ENCODE data around the gene PLEKHA6. TPM values are rescaled to one million over a fixed set of nuclear protein-coding genes. Genes with fewer than 3 reads are reported as not detected.

Gene PLEKHA6
- total RNA-seq, 4 donors from 2014 or later, result 8.7 to 17.8 (median 11.4) TPM

GRCh38 chr1:204197068-204197467 lies 162.7 kb downstream of the PLEKHA6 start:
- Histone ChIP-seq H3K36me3 (no peaks in the 10 kb centered on the region), H3K4me3 (no peak overlapping the region), H3K9me3 (no peaks in the 10 kb centered on the region), H3K27me3 (peaks cover 84% of the 10 kb centered on the region), H3K4me1 (no peaks in the 10 kb centered on the region), H3K27ac (no peak overlapping the region)
- ATAC-seq, result no peak
- TF ChIP-seq, protein P1, sequence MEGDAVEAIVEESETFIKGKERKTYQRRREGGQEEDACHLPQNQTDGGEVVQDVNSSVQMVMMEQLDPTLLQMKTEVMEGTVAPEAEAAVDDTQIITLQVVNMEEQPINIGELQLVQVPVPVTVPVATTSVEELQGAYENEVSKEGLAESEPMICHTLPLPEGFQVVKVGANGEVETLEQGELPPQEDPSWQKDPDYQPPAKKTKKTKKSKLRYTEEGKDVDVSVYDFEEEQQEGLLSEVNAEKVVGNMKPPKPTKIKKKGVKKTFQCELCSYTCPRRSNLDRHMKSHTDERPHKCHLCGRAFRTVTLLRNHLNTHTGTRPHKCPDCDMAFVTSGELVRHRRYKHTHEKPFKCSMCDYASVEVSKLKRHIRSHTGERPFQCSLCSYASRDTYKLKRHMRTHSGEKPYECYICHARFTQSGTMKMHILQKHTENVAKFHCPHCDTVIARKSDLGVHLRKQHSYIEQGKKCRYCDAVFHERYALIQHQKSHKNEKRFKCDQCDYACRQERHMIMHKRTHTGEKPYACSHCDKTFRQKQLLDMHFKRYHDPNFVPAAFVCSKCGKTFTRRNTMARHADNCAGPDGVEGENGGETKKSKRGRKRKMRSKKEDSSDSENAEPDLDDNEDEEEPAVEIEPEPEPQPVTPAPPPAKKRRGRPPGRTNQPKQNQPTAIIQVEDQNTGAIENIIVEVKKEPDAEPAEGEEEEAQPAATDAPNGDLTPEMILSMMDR (IDR thresholded peaks at IDR 0.05), result no peak
- no peak for TF ChIP-seq POLR2A (IDR thresholded peaks at IDR 0.05)
- TF ChIP-seq POLR2AphosphoS5 (IDR thresholded peaks at IDR 0.05), result no peak
- no peak for TF ChIP-seq EP300 (IDR thresholded peaks at IDR 0.05)
- 76 to 80% methylated on average over 1 to 4 of the region's 5 CpGs for WGBS, 2 donors (ENCODE audit: low coverage in 1 of 2)

DNA sequence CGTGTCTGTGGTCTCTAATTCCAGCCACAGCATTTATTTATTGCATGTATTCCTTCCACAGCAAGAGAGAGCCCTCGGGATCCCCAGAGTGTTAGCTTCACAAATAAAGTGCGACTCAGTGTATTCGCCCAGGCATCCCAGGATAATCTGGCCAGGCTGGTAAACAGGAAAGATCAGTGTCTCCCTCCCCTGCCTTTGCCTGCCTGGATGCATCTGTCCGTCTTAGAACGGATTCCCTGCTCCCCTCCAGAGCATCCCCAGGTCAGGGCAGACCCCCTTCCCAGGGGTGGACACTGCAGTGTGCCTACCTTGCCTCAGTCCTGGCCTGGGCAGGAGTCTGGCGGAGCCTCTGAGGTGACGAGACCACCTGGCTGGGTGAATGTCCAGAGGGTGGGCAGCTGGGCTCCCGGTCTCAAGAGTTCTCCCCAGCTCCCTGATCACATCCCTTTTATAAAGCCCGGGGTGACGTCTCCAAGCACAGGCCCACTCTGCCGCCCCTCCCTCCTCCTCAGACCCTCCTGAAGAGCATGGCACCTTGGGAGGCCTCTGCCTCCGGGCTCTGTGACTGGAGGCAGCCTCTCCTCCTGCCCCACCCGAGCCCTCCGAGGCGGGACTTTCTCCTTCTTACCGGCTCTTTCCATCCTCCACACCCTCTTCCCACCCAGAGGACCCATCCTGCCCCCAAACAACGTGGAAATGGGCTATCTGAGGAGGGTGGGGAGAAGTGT lies 163.5 kb downstream of the PLEKHA6 start, which contains the start of gene KISS1:
Gene KISS1 (minus strand): TSS at position 424 of the 728 bp plus-strand sequence. CDS start 3,615 bp downstream, outside the sequence.
- whole genome bisulfite sequencing, 2 donors (ENCODE audit: low coverage in 1 of 2), result 51% methylated on average over 3 of the region's 18 CpGs; no CpG with 5 or more reads in 1 of the 2 donors
- Histone ChIP-seq H3K27me3 (peaks cover 85% of the 10 kb centered on the region), H3K36me3 (no peaks in the 10 kb centered on the region), H3K9me3 (no peaks in the 10 kb centered on the region), H3K4me1 (no peaks in the 10 kb centered on the region), H3K4me3 (no peak within 1 kb of the TSS), H3K27ac (no peak within 1 kb of the TSS)
- no peak for TF ChIP-seq POLR2AphosphoS5 (IDR thresholded peaks at IDR 0.05)
- no peak for ATAC-seq

DNA sequence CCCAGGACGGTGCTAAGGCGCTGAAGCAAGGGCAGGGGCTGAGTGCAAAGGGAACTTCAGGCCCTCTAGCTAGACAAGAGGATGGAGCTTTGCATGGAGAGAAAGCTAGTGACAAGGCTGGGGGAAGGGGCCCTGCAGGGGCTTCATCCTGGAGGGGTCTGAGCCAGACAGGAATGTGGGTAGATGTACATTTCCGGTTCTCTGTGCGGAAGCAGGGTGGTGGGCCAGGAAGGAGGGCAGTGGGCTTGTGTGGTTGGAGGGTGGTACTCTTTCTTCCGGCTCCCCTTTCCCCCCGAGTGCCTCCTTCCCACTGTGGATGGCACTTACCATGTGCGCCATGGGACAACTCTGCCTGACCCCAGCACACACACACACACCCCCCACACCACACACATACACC lies 165.0 kb downstream of the PLEKHA6 start:
- TF ChIP-seq POLR2A (IDR thresholded peaks at IDR 0.05), result no peak
- TF ChIP-seq POLR2AphosphoS5 (IDR thresholded peaks at IDR 0.05), result no peak
- no peak for TF ChIP-seq EP300 (IDR thresholded peaks at IDR 0.05)
- TF ChIP-seq, protein P1 (IDR thresholded peaks at IDR 0.05), result no peak
- Histone ChIP-seq H3K27ac (no peak overlapping the region), H3K4me1 (peaks cover 0 to 9% (median 0%) of the 10 kb centered on the region in 3 donors), H3K9me3 (no peaks in the 10 kb centered on the region), H3K27me3 (peaks cover 98% of the 10 kb centered on the region), H3K36me3 (no peaks in the 10 kb centered on the region), H3K4me3 (no peak overlapping the region)
- 65 to 86% methylated on average over 3 of the region's 7 CpGs for WGBS, 2 donors (ENCODE audit: low coverage in 1 of 2)
- ATAC-seq, result no peak

- peaks cover 0 to 9% (median 0%) of the 10 kb centered on the region in 3 donors for H3K4me1 ChIP-seq
- peaks cover 98% of the 10 kb centered on the region for H3K27me3 ChIP-seq
- ATAC-seq, result no peak
- TF ChIP-seq POLR2A (IDR thresholded peaks at IDR 0.05) (no peak), POLR2AphosphoS5 (IDR thresholded peaks at IDR 0.05) (no peak), EP300 (IDR thresholded peaks at IDR 0.05) (no peak)
- TF ChIP-seq, protein P1 (IDR thresholded peaks at IDR 0.05), result no peak
- H3K36me3 ChIP-seq, result no peaks in the 10 kb centered on the region
- no peak overlapping the region for H3K27ac ChIP-seq
- H3K4me3 ChIP-seq, result no peak overlapping the region
- H3K9me3 ChIP-seq, result no peaks in the 10 kb centered on the region
- WGBS, 2 donors (ENCODE audit: low coverage in 1 of 2), result 79 to 80% methylated on average over 2 of the region's 2 CpGs
Measured at GRCh38 chr1:204194080-204194479, 165.6 kb downstream of the PLEKHA6 start.

GRCh38 chr1:204192589-204193352 lies 167.0 kb downstream of the PLEKHA6 start:
- H3K27ac ChIP-seq, result no peak overlapping the region
- no peaks in the 10 kb centered on the region for H3K36me3 ChIP-seq
- no peaks in the 10 kb centered on the region for H3K9me3 ChIP-seq
- ATAC-seq, result no peak
- WGBS, 2 donors (ENCODE audit: low coverage in 1 of 2), result 70% methylated on average over 3 of the region's 3 CpGs; no CpG with 5 or more reads in 1 of the 2 donors
- peaks cover 0 to 9% (median 0%) of the 10 kb centered on the region in 3 donors for H3K4me1 ChIP-seq
- H3K4me3 ChIP-seq, result no peak overlapping the region
- H3K27me3 ChIP-seq, result peaks cover 98% of the 10 kb centered on the region
- TF ChIP-seq POLR2A (IDR thresholded peaks at IDR 0.05) (no peak), EP300 (IDR thresholded peaks at IDR 0.05) (no peak), POLR2AphosphoS5 (IDR thresholded peaks at IDR 0.05) (no peak)
- TF ChIP-seq, protein P1 (IDR thresholded peaks at IDR 0.05), result no peak
